GM13977 (cell line): Measurements from ENCODE around the gene FAM83G.

Experiments
- DNase-seq: peaks from one replicate; pipeline ENCODE4 v3.0.0; 2012; ENCODE audit warnings: low spot score
- CTCF ChIP-seq: IDR thresholded peaks from 2 replicates; pipeline ENCODE4 v1.5.1; 2012; ENCODE audit warnings: mild to moderate bottlenecking, control low read depth; ENCODE audit not compliant: insufficient read depth; ENCODE audit errors: extremely low read depth, missing control alignments
- in situ Hi-C: fragments of 300-500 bp; cut with MboI; formaldehyde crosslinking; loops from one replicate; pipeline ENCODE4 v1.12.0; 2022; ENCODE audit warnings: low sequenced_read_pairs, low pct_unique_long_range_greater_than_20kb, mixed read lengths, inconsistent platforms; ENCODE audit not compliant: unreplicated experiment

FAM83G gene

GRCh38 chr17:18949566-18949965 is 55.0 kb downstream of the FAM83G start:
- DNase-seq, result no peak
- TF ChIP-seq CTCF, result no peak
- in situ Hi-C loops, result loop anchor here (25.0 kb wide), 1 partner anchor 137 kb away; no protein-coding TSS in a partner anchor

GRCh38 chr17:18948476-18949006 is 56.0 kb downstream of the FAM83G start:
- no peak for TF ChIP-seq CTCF
- no peak for DNase-seq
- in situ Hi-C loops, result loop anchor here (25.0 kb wide), 1 partner anchor 136 kb away; no protein-coding TSS in a partner anchor

- in situ Hi-C loops, result loop anchor here (25.0 kb wide), 1 partner anchor 136 kb away; no protein-coding TSS in a partner anchor
- no peak for TF ChIP-seq CTCF
Observed at GRCh38 chr17:18947866-18948265, 56.7 kb downstream of the FAM83G start.

GRCh38 chr17:18946536-18946935 is 58.0 kb downstream of the FAM83G start:
- in situ Hi-C loops, result loop anchor here (25.0 kb wide), 1 partner anchor 134 kb away; no protein-coding TSS in a partner anchor
- TF ChIP-seq CTCF, result no peak
- no peak for DNase-seq

More at GRCh38 chr17:18947866-18948265, 56.7 kb downstream of the FAM83G start:
- no peak for DNase-seq

GRCh38 chr17:18944646-18945045 is 59.9 kb downstream of the FAM83G start:
- DNase-seq, result no peak
- TF ChIP-seq CTCF, result no peak

GRCh38 chr17:18938692-18939023 is 65.9 kb downstream of the FAM83G start:
- TF ChIP-seq CTCF, result no peak
- in situ Hi-C loops, result loop anchor here (25.0 kb wide), 1 partner anchor 126 kb away; no protein-coding TSS in a partner anchor
- no peak for DNase-seq

More at GRCh38 chr17:18944646-18945045, 59.9 kb downstream of the FAM83G start:
- in situ Hi-C loops, result loop anchor here (25.0 kb wide), 1 partner anchor 132 kb away; no protein-coding TSS in a partner anchor
